H1 (cell line): ENCODE results near the gene ZCCHC17. TPM values are rescaled to one million over a fixed set of nuclear protein-coding genes. Genes with fewer than 3 reads are reported as not detected.

ENCODE experiments used
- ATF3 ChIP-seq: IDR thresholded peaks from 2 replicates; pipeline ENCODE4 v1.6.1; 2011; ENCODE audit warnings: low read depth, mild to moderate bottlenecking, low read length; ENCODE audit not compliant: insufficient read depth
- BACH1 ChIP-seq: IDR thresholded peaks from 2 replicates; pipeline ENCODE4 v1.6.1; 2012; ENCODE audit warnings: low read length, improper control_type of control experiment
- BCL11A ChIP-seq, 2 experiments: IDR thresholded peaks; one replicate each; pipeline ENCODE4 v1.6.1; 2011; ENCODE audit warnings: low read depth in 2 of 2, low read length in 2 of 2, mild to moderate bottlenecking in 2 of 2
- CHD7 ChIP-seq: fragments of 300-600 bp; sonication (generic); IDR thresholded peaks from 2 replicates; pipeline ENCODE4 v1.7.1; 2012; ENCODE audit warnings: low read length, moderate library complexity, mild to moderate bottlenecking, inconsistent platforms; ENCODE audit not compliant: insufficient replicate concordance
- CREB1 ChIP-seq: IDR thresholded peaks from 2 replicates; pipeline ENCODE4 v1.6.1; 2012; ENCODE audit warnings: inconsistent platforms
- E2F6 ChIP-seq: IDR thresholded peaks from 2 replicates; pipeline ENCODE4 v1.6.1; 2012; ENCODE audit warnings: inconsistent platforms
- GABPA ChIP-seq: IDR thresholded peaks from 2 replicates; pipeline ENCODE4 v1.6.1; 2011; ENCODE audit warnings: mild to moderate bottlenecking, low read length, moderate library complexity, borderline replicate concordance; ENCODE audit not compliant: insufficient read depth
- KDM1A ChIP-seq: fragments of 200-600, 300-600 bp; sonication (generic); IDR thresholded peaks from 2 replicates; pipeline ENCODE4 v1.7.1; 2016; ENCODE audit warnings: mild to moderate bottlenecking, low read length, borderline replicate concordance
- PHF8 ChIP-seq: fragments of 200-600 bp; sonication (generic); conservative IDR thresholded peaks from 2 replicates; pipeline ENCODE4 v1.7.1; 2012; ENCODE audit warnings: low read depth, mild to moderate bottlenecking, inconsistent platforms, low read length, moderate library complexity
- POLR2A ChIP-seq, 2 experiments: IDR thresholded peaks; 1 replicate in 1 of 2; 2 replicates in 1 of 2; pipeline ENCODE4 v1.6.1; 2011; ENCODE audit warnings: low read depth in 2 of 2, low read length in 2 of 2, mild to moderate bottlenecking in 2 of 2; ENCODE audit errors: control extremely low read depth in 1 of 2
- SP4 ChIP-seq: IDR thresholded peaks from 2 replicates; pipeline ENCODE4 v1.6.1; 2012; ENCODE audit warnings: low read length, inconsistent platforms
- polyA plus RNA-seq, 7 experiments: library from polyadenylated mRNA; depleted of rRNA in 3 of 7; stranded (reverse) in 5 of 7; unstranded in 2 of 7; fragments of >200 nt in 5 of 7; fragments of 200-250 nt in 2 of 7; gene quantifications; 1 replicate in 5 of 7; 2 replicates in 1 of 7; 4 replicates in 1 of 7; pipeline versions ENCODE4 v1.2.1 to v1.2.3, GENCODE V29; 2011 to 2013; ENCODE audit warnings: missing spikeins in 2 of 7, mixed read lengths in 2 of 7
- total RNA-seq: library from RNA; stranded (reverse); fragmentation: NEBNext Ultra II Directional; extraction: Animal tissue kit (Norgen Biotek cat#: 25700); gene quantifications from 2 replicates; pipeline ENCODE4 v1.2.1, GENCODE V29; 2021

The ZCCHC17 gene
- total and polyA plus RNA-seq, 2 of the 8 experiments (the other 6 are each of a cell fraction or from before 2014, with no cell fraction given), result 51.6 to 59.3 TPM

GRCh38 chr1:31348449-31348848 lies 51.6 kb downstream of the ZCCHC17 start (continued):
- TF ChIP-seq CHD7, result no peak
- no peak for TF ChIP-seq KDM1A
- no peak for TF ChIP-seq GABPA
- no peak for TF ChIP-seq SP4
- TF ChIP-seq POLR2A (IDR thresholded peaks at IDR 0.05; ENCODE audit: control extremely low read depth in 1 of 2, low read depth in 2 of 2, low read length in 2 of 2), result no peak
- no peak for TF ChIP-seq BACH1
- no peak for TF ChIP-seq BCL11A (IDR thresholded peaks at IDR 0.05; ENCODE audit: low read depth in 2 of 2, low read length in 2 of 2)
- no peak for TF ChIP-seq ATF3
- TF ChIP-seq E2F6, result no peak
- TF ChIP-seq CREB1, result no peak
- TF ChIP-seq PHF8, result no peak
